Measurements from ENCODE around the gene CEP131. TPM values are rescaled to one million over a fixed set of nuclear protein-coding genes. Genes with fewer than 3 reads are reported as not detected.

The CEP131 gene
- polyA plus RNA-seq, 1 donor from 2014 or later = 21.3 TPM

DNA sequence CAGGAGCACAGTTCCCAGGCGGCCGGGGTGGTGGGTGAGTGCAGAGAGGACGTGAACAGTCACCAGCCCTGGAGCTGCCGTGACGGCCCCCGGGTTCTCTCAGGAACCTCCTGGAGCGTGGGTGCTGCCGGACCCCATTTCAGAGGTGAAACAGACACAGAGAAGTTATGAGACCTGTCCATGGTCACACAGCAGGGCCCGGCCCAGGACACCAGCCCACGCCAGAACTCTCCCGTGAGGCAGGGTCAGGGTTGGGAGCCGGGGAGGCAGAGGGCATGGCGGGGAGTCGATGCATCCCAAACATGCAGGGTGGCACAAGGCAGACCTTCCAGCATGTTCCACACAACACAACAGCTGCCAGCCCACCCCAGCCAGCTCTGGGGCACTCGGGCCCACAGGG lies 61.2 kb downstream of the CEP131 start:
- H3K4me3 ChIP-seq (ENCODE audit: low read length) = no peak overlapping the region
- no peak overlapping the region for H3K4me2 ChIP-seq (ENCODE audit: low read length)
- H3K36me3 ChIP-seq (ENCODE audit: insufficient read depth, low read length) = no peaks in the 10 kb centered on the region
- H3K27me3 ChIP-seq (ENCODE audit: insufficient read depth, low read depth, low read length) = no peaks in the 10 kb centered on the region
- no peak overlapping the region for H2AFZ ChIP-seq (ENCODE audit: low read depth, low read length)
- TF ChIP-seq TAF1 (IDR thresholded peaks at IDR 0.05; ENCODE audit: low read depth) = no peak
- no peak for TF ChIP-seq EP300 (conservative IDR thresholded peaks at IDR 0.05; ENCODE audit: poor library complexity, severe bottlenecking)
- no peak for TF ChIP-seq POLR2AphosphoS5 (IDR thresholded peaks at IDR 0.05)
- TF ChIP-seq, protein P1, sequence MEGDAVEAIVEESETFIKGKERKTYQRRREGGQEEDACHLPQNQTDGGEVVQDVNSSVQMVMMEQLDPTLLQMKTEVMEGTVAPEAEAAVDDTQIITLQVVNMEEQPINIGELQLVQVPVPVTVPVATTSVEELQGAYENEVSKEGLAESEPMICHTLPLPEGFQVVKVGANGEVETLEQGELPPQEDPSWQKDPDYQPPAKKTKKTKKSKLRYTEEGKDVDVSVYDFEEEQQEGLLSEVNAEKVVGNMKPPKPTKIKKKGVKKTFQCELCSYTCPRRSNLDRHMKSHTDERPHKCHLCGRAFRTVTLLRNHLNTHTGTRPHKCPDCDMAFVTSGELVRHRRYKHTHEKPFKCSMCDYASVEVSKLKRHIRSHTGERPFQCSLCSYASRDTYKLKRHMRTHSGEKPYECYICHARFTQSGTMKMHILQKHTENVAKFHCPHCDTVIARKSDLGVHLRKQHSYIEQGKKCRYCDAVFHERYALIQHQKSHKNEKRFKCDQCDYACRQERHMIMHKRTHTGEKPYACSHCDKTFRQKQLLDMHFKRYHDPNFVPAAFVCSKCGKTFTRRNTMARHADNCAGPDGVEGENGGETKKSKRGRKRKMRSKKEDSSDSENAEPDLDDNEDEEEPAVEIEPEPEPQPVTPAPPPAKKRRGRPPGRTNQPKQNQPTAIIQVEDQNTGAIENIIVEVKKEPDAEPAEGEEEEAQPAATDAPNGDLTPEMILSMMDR (IDR thresholded peaks at IDR 0.05; ENCODE audit: poor library complexity, severe bottlenecking) = no peak
- no peak for TF ChIP-seq SMC3 (conservative IDR thresholded peaks at IDR 0.05; ENCODE audit: poor library complexity)
- no peak for TF ChIP-seq RAD21 (conservative IDR thresholded peaks at IDR 0.05)
- TF ChIP-seq EZH2 (IDR thresholded peaks at IDR 0.05; ENCODE audit: borderline replicate concordance, insufficient read depth, low read length, poor library complexity, severe bottlenecking) = no peak
- TF ChIP-seq, protein P2, sequence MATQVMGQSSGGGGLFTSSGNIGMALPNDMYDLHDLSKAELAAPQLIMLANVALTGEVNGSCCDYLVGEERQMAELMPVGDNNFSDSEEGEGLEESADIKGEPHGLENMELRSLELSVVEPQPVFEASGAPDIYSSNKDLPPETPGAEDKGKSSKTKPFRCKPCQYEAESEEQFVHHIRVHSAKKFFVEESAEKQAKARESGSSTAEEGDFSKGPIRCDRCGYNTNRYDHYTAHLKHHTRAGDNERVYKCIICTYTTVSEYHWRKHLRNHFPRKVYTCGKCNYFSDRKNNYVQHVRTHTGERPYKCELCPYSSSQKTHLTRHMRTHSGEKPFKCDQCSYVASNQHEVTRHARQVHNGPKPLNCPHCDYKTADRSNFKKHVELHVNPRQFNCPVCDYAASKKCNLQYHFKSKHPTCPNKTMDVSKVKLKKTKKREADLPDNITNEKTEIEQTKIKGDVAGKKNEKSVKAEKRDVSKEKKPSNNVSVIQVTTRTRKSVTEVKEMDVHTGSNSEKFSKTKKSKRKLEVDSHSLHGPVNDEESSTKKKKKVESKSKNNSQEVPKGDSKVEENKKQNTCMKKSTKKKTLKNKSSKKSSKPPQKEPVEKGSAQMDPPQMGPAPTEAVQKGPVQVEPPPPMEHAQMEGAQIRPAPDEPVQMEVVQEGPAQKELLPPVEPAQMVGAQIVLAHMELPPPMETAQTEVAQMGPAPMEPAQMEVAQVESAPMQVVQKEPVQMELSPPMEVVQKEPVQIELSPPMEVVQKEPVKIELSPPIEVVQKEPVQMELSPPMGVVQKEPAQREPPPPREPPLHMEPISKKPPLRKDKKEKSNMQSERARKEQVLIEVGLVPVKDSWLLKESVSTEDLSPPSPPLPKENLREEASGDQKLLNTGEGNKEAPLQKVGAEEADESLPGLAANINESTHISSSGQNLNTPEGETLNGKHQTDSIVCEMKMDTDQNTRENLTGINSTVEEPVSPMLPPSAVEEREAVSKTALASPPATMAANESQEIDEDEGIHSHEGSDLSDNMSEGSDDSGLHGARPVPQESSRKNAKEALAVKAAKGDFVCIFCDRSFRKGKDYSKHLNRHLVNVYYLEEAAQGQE (IDR thresholded peaks at IDR 0.05; ENCODE audit: borderline replicate concordance) = no peak
- TF ChIP-seq MXI1 (conservative IDR thresholded peaks at IDR 0.05; ENCODE audit: poor library complexity, severe bottlenecking) = no peak
- H3K9me2 ChIP-seq (ENCODE audit: insufficient read depth, low read length) = no peaks in the 10 kb centered on the region
- no peaks in the 10 kb centered on the region for H3K9me3 ChIP-seq (ENCODE audit: low read length)
- no peak overlapping the region for H3K27ac ChIP-seq (ENCODE audit: low read length)
- no peaks in the 10 kb centered on the region for H3F3A ChIP-seq (ENCODE audit: insufficient read depth, low read length, poor library complexity, severe bottlenecking)
- no peaks in the 10 kb centered on the region for H3K79me2 ChIP-seq (replicated peaks; ENCODE audit: insufficient read depth, low read length)
- H3K9ac ChIP-seq (ENCODE audit: low read length) = no peak overlapping the region
- no peaks in the 10 kb centered on the region for H4K20me1 ChIP-seq (ENCODE audit: insufficient read depth)

DNA sequence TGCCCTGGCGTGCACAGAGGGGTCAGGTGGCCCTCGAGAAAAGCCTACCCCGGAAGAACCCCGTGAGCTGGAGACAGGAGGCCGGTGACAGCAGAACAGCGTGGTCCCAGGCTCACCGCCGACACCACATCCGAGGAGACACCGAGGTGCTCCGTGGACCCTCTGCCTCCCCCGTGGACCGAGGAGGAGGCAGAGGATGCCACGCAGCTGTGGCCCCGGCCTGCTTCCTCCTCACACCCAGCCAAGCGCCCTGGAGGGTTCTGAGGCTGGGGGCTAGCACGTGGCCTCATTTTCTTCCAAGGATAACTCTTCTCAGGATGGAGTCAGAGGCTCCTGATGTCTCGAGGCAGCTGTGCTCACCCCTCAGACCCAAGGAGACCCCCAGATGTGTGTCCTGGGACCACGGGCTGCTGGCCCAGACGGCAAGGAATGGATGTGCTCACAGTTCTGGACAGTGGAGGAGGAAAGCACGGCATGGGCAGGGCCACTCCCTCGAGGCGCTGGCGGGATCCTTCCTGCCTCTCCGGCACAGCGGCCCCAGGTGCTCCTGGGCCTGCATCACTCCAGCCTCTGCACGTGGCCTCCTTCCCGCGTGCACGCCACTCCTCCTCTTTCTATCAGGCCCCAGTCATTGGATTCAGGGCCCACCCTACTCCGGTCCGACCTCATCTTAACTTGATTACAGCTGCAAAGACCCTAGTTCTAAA lies 61.9 kb downstream of the CEP131 start:
- no peak overlapping the region for H2AFZ ChIP-seq (ENCODE audit: low read depth, low read length)
- H3K36me3 ChIP-seq (ENCODE audit: insufficient read depth, low read length) = no peaks in the 10 kb centered on the region
- no peaks in the 10 kb centered on the region for H3K9me3 ChIP-seq (ENCODE audit: low read length)
- H4K20me1 ChIP-seq (ENCODE audit: insufficient read depth) = no peaks in the 10 kb centered on the region
- H3K27me3 ChIP-seq (ENCODE audit: insufficient read depth, low read depth, low read length) = no peaks in the 10 kb centered on the region
- H3K79me2 ChIP-seq (replicated peaks; ENCODE audit: insufficient read depth, low read length) = no peaks in the 10 kb centered on the region
- no peak overlapping the region for H3K9ac ChIP-seq (ENCODE audit: low read length)
- no peak overlapping the region for H3K4me3 ChIP-seq (ENCODE audit: low read length)
- H3K27ac ChIP-seq (ENCODE audit: low read length) = no peak overlapping the region
- no peaks in the 10 kb centered on the region for H3F3A ChIP-seq (ENCODE audit: insufficient read depth, low read length, poor library complexity, severe bottlenecking)
- H3K9me2 ChIP-seq (ENCODE audit: insufficient read depth, low read length) = no peaks in the 10 kb centered on the region
- TF ChIP-seq TAF1 (IDR thresholded peaks at IDR 0.05; ENCODE audit: low read depth) = no peak
- TF ChIP-seq RAD21 (conservative IDR thresholded peaks at IDR 0.05) = no peak
- no peak for TF ChIP-seq EZH2 (IDR thresholded peaks at IDR 0.05; ENCODE audit: borderline replicate concordance, insufficient read depth, low read length, poor library complexity, severe bottlenecking)
- no peak for TF ChIP-seq SMC3 (conservative IDR thresholded peaks at IDR 0.05; ENCODE audit: poor library complexity)
- no peak for TF ChIP-seq POLR2AphosphoS5 (IDR thresholded peaks at IDR 0.05)
- TF ChIP-seq, protein P2 (IDR thresholded peaks at IDR 0.05; ENCODE audit: borderline replicate concordance) = no peak
- TF ChIP-seq, protein P1 (IDR thresholded peaks at IDR 0.05; ENCODE audit: poor library complexity, severe bottlenecking) = no peak
- TF ChIP-seq EP300 (conservative IDR thresholded peaks at IDR 0.05; ENCODE audit: poor library complexity, severe bottlenecking) = no peak
- no peak for TF ChIP-seq MXI1 (conservative IDR thresholded peaks at IDR 0.05; ENCODE audit: poor library complexity, severe bottlenecking)
- H3K4me2 ChIP-seq (ENCODE audit: low read length) = no peak overlapping the region
